ENCODE results near the gene AFAP1L1. TPM values are rescaled to one million over a fixed set of nuclear protein-coding genes. Genes with fewer than 3 reads are reported as not detected.

AFAP1L1 gene
- total RNA-seq, 1 experiment from 2014 or later: 15.2 TPM

DNA sequence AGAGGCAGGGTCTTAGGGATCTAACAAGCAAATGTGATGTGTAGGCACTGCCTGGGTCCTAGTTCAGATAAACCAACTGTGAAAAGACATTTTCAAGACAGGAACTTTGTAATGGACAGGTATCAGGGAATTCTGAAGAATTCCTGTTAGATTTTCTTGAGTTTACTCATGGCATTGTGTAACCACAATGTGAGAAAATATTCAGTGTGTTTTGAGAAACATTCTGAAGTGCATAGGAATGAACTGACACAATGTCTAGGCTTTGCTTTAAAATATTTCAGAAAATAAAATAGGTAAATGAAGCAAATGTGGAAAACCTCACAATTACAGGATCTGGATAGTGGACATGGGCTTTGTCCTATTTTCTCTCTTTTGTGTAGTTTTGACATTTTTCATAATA lies 15.2 kb upstream of the AFAP1L1 start:
- ChIA-PET POLR2A (no interaction called here), CTCF (no interaction called here)
- Histone ChIP-seq H3K27me3 (ENCODE audit: control insufficient read depth, insufficient read depth, low read length) (no peaks in the 10 kb centered on the region), H3K36me3 (ENCODE audit: control insufficient read depth, insufficient read depth, low read length) (no peaks in the 10 kb centered on the region), H3K27ac (ENCODE audit: low read length) (no peak overlapping the region), H3K9me3 (ENCODE audit: control insufficient read depth, insufficient read depth, low read depth, low read length) (no peaks in the 10 kb centered on the region), H3K4me3 (ENCODE audit: low read depth in 2 of 2, low read length in 2 of 2) (no peak overlapping the region), H3K4me1 (ENCODE audit: control insufficient read depth, insufficient read depth, low read length) (no peaks in the 10 kb centered on the region)
- in situ Hi-C loops (cut with HindIII; ENCODE audit: low pct_unique_long_range_greater_than_20kb, low sequenced_read_pairs): loop anchor here (25.0 kb wide), 1 partner anchor 119 kb away; the partner anchor contains the start of gene ABLIM3
- TF ChIP-seq, protein P1, sequence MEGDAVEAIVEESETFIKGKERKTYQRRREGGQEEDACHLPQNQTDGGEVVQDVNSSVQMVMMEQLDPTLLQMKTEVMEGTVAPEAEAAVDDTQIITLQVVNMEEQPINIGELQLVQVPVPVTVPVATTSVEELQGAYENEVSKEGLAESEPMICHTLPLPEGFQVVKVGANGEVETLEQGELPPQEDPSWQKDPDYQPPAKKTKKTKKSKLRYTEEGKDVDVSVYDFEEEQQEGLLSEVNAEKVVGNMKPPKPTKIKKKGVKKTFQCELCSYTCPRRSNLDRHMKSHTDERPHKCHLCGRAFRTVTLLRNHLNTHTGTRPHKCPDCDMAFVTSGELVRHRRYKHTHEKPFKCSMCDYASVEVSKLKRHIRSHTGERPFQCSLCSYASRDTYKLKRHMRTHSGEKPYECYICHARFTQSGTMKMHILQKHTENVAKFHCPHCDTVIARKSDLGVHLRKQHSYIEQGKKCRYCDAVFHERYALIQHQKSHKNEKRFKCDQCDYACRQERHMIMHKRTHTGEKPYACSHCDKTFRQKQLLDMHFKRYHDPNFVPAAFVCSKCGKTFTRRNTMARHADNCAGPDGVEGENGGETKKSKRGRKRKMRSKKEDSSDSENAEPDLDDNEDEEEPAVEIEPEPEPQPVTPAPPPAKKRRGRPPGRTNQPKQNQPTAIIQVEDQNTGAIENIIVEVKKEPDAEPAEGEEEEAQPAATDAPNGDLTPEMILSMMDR (IDR thresholded peaks at IDR 0.05): no peak
- TF ChIP-seq, protein P2, sequence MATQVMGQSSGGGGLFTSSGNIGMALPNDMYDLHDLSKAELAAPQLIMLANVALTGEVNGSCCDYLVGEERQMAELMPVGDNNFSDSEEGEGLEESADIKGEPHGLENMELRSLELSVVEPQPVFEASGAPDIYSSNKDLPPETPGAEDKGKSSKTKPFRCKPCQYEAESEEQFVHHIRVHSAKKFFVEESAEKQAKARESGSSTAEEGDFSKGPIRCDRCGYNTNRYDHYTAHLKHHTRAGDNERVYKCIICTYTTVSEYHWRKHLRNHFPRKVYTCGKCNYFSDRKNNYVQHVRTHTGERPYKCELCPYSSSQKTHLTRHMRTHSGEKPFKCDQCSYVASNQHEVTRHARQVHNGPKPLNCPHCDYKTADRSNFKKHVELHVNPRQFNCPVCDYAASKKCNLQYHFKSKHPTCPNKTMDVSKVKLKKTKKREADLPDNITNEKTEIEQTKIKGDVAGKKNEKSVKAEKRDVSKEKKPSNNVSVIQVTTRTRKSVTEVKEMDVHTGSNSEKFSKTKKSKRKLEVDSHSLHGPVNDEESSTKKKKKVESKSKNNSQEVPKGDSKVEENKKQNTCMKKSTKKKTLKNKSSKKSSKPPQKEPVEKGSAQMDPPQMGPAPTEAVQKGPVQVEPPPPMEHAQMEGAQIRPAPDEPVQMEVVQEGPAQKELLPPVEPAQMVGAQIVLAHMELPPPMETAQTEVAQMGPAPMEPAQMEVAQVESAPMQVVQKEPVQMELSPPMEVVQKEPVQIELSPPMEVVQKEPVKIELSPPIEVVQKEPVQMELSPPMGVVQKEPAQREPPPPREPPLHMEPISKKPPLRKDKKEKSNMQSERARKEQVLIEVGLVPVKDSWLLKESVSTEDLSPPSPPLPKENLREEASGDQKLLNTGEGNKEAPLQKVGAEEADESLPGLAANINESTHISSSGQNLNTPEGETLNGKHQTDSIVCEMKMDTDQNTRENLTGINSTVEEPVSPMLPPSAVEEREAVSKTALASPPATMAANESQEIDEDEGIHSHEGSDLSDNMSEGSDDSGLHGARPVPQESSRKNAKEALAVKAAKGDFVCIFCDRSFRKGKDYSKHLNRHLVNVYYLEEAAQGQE (IDR thresholded peaks at IDR 0.05; ENCODE audit: insufficient read depth in 1 of 2, low read depth in 2 of 2, low read length in 1 of 2): no peak
- TF ChIP-seq SIN3A (IDR thresholded peaks at IDR 0.05; ENCODE audit: borderline replicate concordance, insufficient read depth, low read depth, low read length) (no peak), POLR2AphosphoS5 (IDR thresholded peaks at IDR 0.05; ENCODE audit: low read depth, low read length) (no peak)
- intact Hi-C loops (cut with micrococcal nuclease; ENCODE audit: unreplicated experiment): no loop called here
- ATAC-seq (no peak), DNase-seq (ENCODE audit: low read depth, low spot score) (no peak)
- BruUV-seq (replicated peaks): no TSS peak

DNA sequence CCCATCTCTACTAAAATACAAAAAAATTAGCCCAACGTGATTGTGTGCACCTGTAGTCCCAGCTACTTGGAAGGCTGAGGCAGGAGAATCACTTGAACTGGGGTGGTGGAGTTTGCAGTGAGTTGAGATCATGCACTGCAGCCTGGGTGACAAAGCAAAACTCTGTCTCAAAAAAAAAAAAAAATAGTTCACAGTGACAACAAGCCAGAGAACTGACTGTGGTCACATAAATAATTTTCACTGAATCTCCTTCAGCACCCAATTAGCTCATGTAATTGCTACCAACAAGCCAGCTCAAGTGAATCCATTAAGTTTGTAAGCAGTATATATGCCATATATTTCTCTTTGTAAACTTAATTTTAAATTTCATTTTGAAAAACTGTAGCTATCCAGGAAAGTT lies 14.5 kb upstream of the AFAP1L1 start:
- no peak overlapping the region for H3K27ac ChIP-seq (ENCODE audit: low read length)
- CTCF ChIA-PET: no interaction called here
- in situ Hi-C loops (cut with HindIII; ENCODE audit: low pct_unique_long_range_greater_than_20kb, low sequenced_read_pairs): loop anchor here (25.0 kb wide), 1 partner anchor 120 kb away; the partner anchor contains the start of gene ABLIM3

More for the DNA sequence above, 14.5 kb upstream of the AFAP1L1 start:
- POLR2A ChIA-PET: no interaction called here
- TF ChIP-seq, protein P1 (IDR thresholded peaks at IDR 0.05): no peak
- TF ChIP-seq, protein P2 (IDR thresholded peaks at IDR 0.05; ENCODE audit: insufficient read depth in 1 of 2, low read depth in 2 of 2, low read length in 1 of 2): no peak
- TF ChIP-seq SIN3A (IDR thresholded peaks at IDR 0.05; ENCODE audit: borderline replicate concordance, insufficient read depth, low read depth, low read length) (no peak), POLR2AphosphoS5 (IDR thresholded peaks at IDR 0.05; ENCODE audit: low read depth, low read length) (no peak), TCF7L2 (IDR thresholded peaks at IDR 0.05; ENCODE audit: low read depth, low read length) (no peak)
- no TSS peak for BruUV-seq (replicated peaks)
- intact Hi-C loops (cut with micrococcal nuclease; ENCODE audit: unreplicated experiment): no loop called here
- H3K4me3 ChIP-seq (ENCODE audit: low read depth in 2 of 2, low read length in 2 of 2): no peak overlapping the region
- H3K4me1 ChIP-seq (ENCODE audit: control insufficient read depth, insufficient read depth, low read length): no peaks in the 10 kb centered on the region
- no peak for DNase-seq (ENCODE audit: low read depth, low spot score)
- no peak for ATAC-seq
- no peaks in the 10 kb centered on the region for H3K9me3 ChIP-seq (ENCODE audit: control insufficient read depth, insufficient read depth, low read depth, low read length)
- H3K27me3 ChIP-seq (ENCODE audit: control insufficient read depth, insufficient read depth, low read length): no peaks in the 10 kb centered on the region
- H3K36me3 ChIP-seq (ENCODE audit: control insufficient read depth, insufficient read depth, low read length): no peaks in the 10 kb centered on the region
